K562 (cell line): ENCODE results near the gene CALU. TPM values are rescaled to one million over a fixed set of nuclear protein-coding genes. Genes with fewer than 3 reads are reported as not detected.

Experiments used
- EGR1 ChIP-seq: fragments of 450-650 bp; conservative IDR thresholded peaks from 2 replicates; pipeline ENCODE4 v1.6.1; 2017; ENCODE audit warnings: mild to moderate bottlenecking
- FOXJ3 ChIP-seq: sonication (generic); formaldehyde crosslinking; IDR thresholded peaks from 2 replicates; pipeline ENCODE4 v1.4.0; 2020; ENCODE audit warnings: mild to moderate bottlenecking, missing genetic modification reagents
- GABPB2 ChIP-seq: fragments of 250-450 bp; sonication (Bioruptor Pico); conservative IDR thresholded peaks from 2 replicates; pipeline ENCODE4 v1.5.1; 2021; ENCODE audit warnings: mild to moderate bottlenecking
- HNRNPLL ChIP-seq: fragments of 200-400 bp; formaldehyde crosslinking; IDR thresholded peaks from 2 replicates; pipeline ENCODE4 v1.6.1; 2017; ENCODE audit warnings: low read length, low read depth, mild to moderate bottlenecking; ENCODE audit not compliant: poor library complexity, severe bottlenecking
- HNRNPUL1 ChIP-seq: fragments of 200-400 bp; formaldehyde crosslinking; IDR thresholded peaks from 2 replicates; pipeline ENCODE4 v1.6.1; 2017; ENCODE audit warnings: low read length
- MCM5 ChIP-seq: fragments of 450-650 bp; IDR thresholded peaks from 2 replicates; pipeline ENCODE4 v1.6.1; 2016; ENCODE audit warnings: low read depth
- MXI1 ChIP-seq: IDR thresholded peaks from 2 replicates; pipeline ENCODE4 v1.6.1; 2011; ENCODE audit warnings: low read depth, mild to moderate bottlenecking, improper control_type of control experiment, low read length
- MYC ChIP-seq, 2 experiments: fragments of 250-450 bp in 1 of 2; sonication (Bioruptor Pico) in 1 of 2; IDR thresholded peaks; 2 replicates each; pipeline versions ENCODE4 v1.5.1 to v1.6.1; 2012 to 2021; ENCODE audit warnings: low read depth in 2 of 2, borderline replicate concordance in 1 of 2, improper control_type of control experiment in 1 of 2, low read length in 1 of 2, mild to moderate bottlenecking in 1 of 2, moderate library complexity in 1 of 2
- PHTF2 ChIP-seq: fragments of 250-450 bp; sonication (Bioruptor Pico); IDR thresholded peaks from 2 replicates; pipeline ENCODE4 v1.5.0; 2021; ENCODE audit warnings: mild to moderate bottlenecking
- RAD21 ChIP-seq, 2 experiments: fragments of 250-450 bp in 1 of 2; fragments of 450-650 bp in 1 of 2; sonication (Bioruptor Pico) in 1 of 2; formaldehyde crosslinking in 1 of 2; IDR thresholded peaks in 1 of 2; conservative IDR thresholded peaks in 1 of 2; 2 replicates each; pipeline versions ENCODE4 v1.4.0 to v1.8.0; 2020 to 2022; ENCODE audit warnings: mild to moderate bottlenecking in 2 of 2, moderate library complexity in 1 of 2
- RFX7 ChIP-seq: fragments of 250-450 bp; sonication (Bioruptor Pico); IDR thresholded peaks from 2 replicates; pipeline ENCODE4 v1.5.1; 2021; ENCODE audit warnings: mild to moderate bottlenecking
- TEAD2 ChIP-seq: fragments of 450-650 bp; IDR thresholded peaks from 2 replicates; pipeline ENCODE4 v1.6.1; 2016; ENCODE audit warnings: missing genetic modification characterization, control low read depth, missing compliant biosample characterization
- YY1 ChIP-seq, 3 experiments: IDR thresholded peaks; 2 replicates each; pipeline ENCODE4 v1.6.1; 2011; ENCODE audit warnings: low read length in 2 of 3, mild to moderate bottlenecking in 2 of 3, moderate library complexity in 2 of 3, borderline replicate concordance in 1 of 3, control low read depth in 1 of 3, low read depth in 1 of 3; ENCODE audit not compliant: insufficient read depth in 3 of 3, insufficient replicate concordance in 2 of 3, control insufficient read depth in 1 of 3, insufficient read length in 1 of 3; ENCODE audit errors: extremely low read depth in 1 of 3
- polyA plus RNA-seq, 8 experiments: library from polyadenylated mRNA; depleted of rRNA in 4 of 8; stranded (reverse) in 5 of 8; unstranded in 3 of 8; fragments of >200 nt; fragmentation: Nextera tagmentation in 2 of 8; fragmentation: Illumina TruSeq in 1 of 8; extraction: Ambion mirVana in 2 of 8; extraction: Trizol in 1 of 8; gene quantifications; 2 replicates each; pipeline versions ENCODE4 v1.2.1 to v1.2.3, GENCODE V29; 2011 to 2014; ENCODE audit warnings: inconsistent platforms in 1 of 8, missing spikeins in 1 of 8
- total RNA-seq, 7 experiments: library from RNA; depleted of rRNA in 6 of 7; stranded (reverse); fragments of >200 nt in 6 of 7; fragmentation: Illumina TruSeq in 2 of 7; extraction: Trizol in 2 of 7; gene quantifications; 2 replicates each; pipeline versions ENCODE4 v1.2.1 to v1.2.3, GENCODE V29; 2011 to 2021; ENCODE audit warnings: low replicate concordance in 1 of 7
- TF ChIP-seq, protein P1 (sequence below): fragments of 450-650 bp; IDR thresholded peaks from 2 replicates; pipeline ENCODE4 v1.6.1; 2016; ENCODE audit warnings: mild to moderate bottlenecking
- TF ChIP-seq, protein P2 (sequence below): fragments of 250-450 bp; sonication (Bioruptor Pico); IDR thresholded peaks from 2 replicates; pipeline ENCODE4 v1.5.0; 2020; ENCODE audit warnings: mild to moderate bottlenecking, borderline replicate concordance
- TF ChIP-seq, protein P3 (sequence below): fragments of 450-650 bp; formaldehyde crosslinking; IDR thresholded peaks from 2 replicates; pipeline ENCODE4 v1.4.0; 2020; ENCODE audit warnings: mild to moderate bottlenecking, moderate library complexity
- TF ChIP-seq, protein P4 (sequence below): fragments of 200-400 bp; formaldehyde crosslinking; IDR thresholded peaks from 2 replicates; pipeline ENCODE4 v1.6.1; 2017; ENCODE audit warnings: mild to moderate bottlenecking, low read depth, low read length, moderate library complexity

CALU gene
- total and polyA plus RNA-seq, 9 of the 15 experiments (the other 6 are each of a cell fraction or from before 2014, with no cell fraction given), result 166 to 286 (median 215) TPM

DNA sequence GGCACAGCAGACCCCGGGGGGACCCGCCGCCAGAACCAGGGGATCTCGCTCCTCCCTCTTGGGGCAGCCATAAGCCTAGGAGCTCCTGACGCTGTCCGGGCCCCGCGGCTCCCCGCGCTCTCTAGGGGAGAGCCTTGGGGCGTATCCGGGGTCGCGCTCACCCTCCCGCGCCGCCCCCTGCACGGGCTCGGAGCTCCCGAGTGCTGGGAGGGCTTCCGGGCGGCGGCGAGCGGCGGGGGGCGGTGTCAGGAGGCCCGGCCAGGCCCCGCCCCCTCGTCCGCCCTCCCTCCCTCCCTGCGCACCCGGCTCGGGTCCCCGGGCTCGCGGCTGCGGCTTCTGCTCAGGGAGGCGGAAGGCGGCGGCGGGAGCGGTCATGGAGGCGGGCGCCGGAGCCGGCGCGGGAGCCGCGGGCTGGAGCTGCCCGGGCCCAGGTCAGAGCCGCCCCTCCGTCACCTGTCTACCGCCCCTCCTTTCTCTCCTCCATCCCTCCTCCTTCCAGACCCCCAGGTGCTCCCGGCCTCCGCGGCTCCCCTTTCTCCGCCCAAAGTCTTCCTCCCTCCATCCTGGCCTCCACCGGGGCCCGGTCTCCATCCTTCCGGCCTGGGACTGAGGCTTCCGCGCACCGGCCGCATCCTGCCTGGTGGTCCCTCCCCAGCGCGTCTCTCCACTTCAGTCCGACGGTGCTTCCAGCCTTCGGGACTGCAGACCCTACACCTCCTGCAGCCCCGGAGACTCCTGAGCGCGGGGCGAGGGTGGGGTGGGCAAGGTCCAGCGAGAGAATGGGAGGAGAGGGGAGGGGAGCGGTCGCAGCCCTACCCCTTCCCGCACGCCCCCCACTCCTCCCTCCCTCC lies 52.2 kb downstream of the CALU start, which contains the start of gene CCDC136 (continued):
- TF ChIP-seq, protein P1, sequence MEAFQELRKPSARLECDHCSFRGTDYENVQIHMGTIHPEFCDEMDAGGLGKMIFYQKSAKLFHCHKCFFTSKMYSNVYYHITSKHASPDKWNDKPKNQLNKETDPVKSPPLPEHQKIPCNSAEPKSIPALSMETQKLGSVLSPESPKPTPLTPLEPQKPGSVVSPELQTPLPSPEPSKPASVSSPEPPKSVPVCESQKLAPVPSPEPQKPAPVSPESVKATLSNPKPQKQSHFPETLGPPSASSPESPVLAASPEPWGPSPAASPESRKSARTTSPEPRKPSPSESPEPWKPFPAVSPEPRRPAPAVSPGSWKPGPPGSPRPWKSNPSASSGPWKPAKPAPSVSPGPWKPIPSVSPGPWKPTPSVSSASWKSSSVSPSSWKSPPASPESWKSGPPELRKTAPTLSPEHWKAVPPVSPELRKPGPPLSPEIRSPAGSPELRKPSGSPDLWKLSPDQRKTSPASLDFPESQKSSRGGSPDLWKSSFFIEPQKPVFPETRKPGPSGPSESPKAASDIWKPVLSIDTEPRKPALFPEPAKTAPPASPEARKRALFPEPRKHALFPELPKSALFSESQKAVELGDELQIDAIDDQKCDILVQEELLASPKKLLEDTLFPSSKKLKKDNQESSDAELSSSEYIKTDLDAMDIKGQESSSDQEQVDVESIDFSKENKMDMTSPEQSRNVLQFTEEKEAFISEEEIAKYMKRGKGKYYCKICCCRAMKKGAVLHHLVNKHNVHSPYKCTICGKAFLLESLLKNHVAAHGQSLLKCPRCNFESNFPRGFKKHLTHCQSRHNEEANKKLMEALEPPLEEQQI, result no peak
- TF ChIP-seq, protein P2, sequence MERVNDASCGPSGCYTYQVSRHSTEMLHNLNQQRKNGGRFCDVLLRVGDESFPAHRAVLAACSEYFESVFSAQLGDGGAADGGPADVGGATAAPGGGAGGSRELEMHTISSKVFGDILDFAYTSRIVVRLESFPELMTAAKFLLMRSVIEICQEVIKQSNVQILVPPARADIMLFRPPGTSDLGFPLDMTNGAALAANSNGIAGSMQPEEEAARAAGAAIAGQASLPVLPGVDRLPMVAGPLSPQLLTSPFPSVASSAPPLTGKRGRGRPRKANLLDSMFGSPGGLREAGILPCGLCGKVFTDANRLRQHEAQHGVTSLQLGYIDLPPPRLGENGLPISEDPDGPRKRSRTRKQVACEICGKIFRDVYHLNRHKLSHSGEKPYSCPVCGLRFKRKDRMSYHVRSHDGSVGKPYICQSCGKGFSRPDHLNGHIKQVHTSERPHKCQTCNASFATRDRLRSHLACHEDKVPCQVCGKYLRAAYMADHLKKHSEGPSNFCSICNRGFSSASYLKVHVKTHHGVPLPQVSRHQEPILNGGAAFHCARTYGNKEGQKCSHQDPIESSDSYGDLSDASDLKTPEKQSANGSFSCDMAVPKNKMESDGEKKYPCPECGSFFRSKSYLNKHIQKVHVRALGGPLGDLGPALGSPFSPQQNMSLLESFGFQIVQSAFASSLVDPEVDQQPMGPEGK (CRISPR knock-in tag), result no peak
- no peak for TF ChIP-seq PHTF2
- TF ChIP-seq HNRNPLL, result peak; percentile 71
- TF ChIP-seq MXI1, result no peak
- TF ChIP-seq MCM5, result no peak
- TF ChIP-seq, protein P3, sequence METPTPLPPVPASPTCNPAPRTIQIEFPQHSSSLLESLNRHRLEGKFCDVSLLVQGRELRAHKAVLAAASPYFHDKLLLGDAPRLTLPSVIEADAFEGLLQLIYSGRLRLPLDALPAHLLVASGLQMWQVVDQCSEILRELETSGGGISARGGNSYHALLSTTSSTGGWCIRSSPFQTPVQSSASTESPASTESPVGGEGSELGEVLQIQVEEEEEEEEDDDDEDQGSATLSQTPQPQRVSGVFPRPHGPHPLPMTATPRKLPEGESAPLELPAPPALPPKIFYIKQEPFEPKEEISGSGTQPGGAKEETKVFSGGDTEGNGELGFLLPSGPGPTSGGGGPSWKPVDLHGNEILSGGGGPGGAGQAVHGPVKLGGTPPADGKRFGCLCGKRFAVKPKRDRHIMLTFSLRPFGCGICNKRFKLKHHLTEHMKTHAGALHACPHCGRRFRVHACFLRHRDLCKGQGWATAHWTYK, result peak; percentile 43; the same call in 1 of the 2 replicates
- no peak for TF ChIP-seq RFX7
- 0 out of 4 replicates have a peak, but pooled peaks of 1 of the 2 experiments have one; percentile 13 for TF ChIP-seq RAD21 (CRISPR knock-in tag; conservative IDR thresholded peaks at IDR 0.05 in 1 of 2, IDR thresholded peaks at IDR 0.05 in 1 of 2)
- TF ChIP-seq MYC (IDR thresholded peaks at IDR 0.05; ENCODE audit: low read depth, low read length), result 0 out of 2 replicates have a peak, but pooled peaks have one; percentile 10
- TF ChIP-seq MYC (CRISPR knock-in tag; IDR thresholded peaks at IDR 0.05; ENCODE audit: borderline replicate concordance, low read depth), result peak; percentile 30; the same call in 1 of the 2 replicates
- TF ChIP-seq GABPB2 (CRISPR knock-in tag), result no peak
- no peak for TF ChIP-seq HNRNPUL1
- no peak for TF ChIP-seq TEAD2 (tag)
- 0 out of 2 replicates have a peak, but pooled peaks have one; percentile 8 for TF ChIP-seq EGR1
- no peak for TF ChIP-seq FOXJ3 (CRISPR knock-in tag)
- TF ChIP-seq, protein P4, sequence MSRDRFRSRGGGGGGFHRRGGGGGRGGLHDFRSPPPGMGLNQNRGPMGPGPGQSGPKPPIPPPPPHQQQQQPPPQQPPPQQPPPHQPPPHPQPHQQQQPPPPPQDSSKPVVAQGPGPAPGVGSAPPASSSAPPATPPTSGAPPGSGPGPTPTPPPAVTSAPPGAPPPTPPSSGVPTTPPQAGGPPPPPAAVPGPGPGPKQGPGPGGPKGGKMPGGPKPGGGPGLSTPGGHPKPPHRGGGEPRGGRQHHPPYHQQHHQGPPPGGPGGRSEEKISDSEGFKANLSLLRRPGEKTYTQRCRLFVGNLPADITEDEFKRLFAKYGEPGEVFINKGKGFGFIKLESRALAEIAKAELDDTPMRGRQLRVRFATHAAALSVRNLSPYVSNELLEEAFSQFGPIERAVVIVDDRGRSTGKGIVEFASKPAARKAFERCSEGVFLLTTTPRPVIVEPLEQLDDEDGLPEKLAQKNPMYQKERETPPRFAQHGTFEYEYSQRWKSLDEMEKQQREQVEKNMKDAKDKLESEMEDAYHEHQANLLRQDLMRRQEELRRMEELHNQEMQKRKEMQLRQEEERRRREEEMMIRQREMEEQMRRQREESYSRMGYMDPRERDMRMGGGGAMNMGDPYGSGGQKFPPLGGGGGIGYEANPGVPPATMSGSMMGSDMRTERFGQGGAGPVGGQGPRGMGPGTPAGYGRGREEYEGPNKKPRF, result no peak
- TF ChIP-seq YY1 (IDR thresholded peaks at IDR 0.05; ENCODE audit: borderline replicate concordance in 1 of 3, control insufficient read depth in 1 of 3, extremely low read depth in 1 of 3, insufficient read depth in 3 of 3, insufficient read length in 1 of 3, insufficient replicate concordance in 2 of 3, low read depth in 1 of 3, low read length in 2 of 3), result peak; percentile 11 to 79 (median 75)
